Motor neuron (in vitro differentiated cells): ENCODE results near the gene ELF1. TPM values are rescaled to one million over a fixed set of nuclear protein-coding genes. Genes with fewer than 3 reads are reported as not detected.
"Not testable (repeated sequence)": the region's sequence is repeated elsewhere in the genome, so short reads cannot be mapped to it uniquely, and the experiment has no call there.

Experiments
- ATAC-seq, 8 experiments: fragments of 200-7000 bp; cut with Tn5 transposase; replicated peaks in 6 of 8; 2 replicates each; pipeline ENCODE4 v1.8.0; 2021; ENCODE audit warnings: mild to moderate bottlenecking in 8 of 8, moderate library complexity in 8 of 8
- H3K27ac ChIP-seq, 2 donors: fragments of 250-450 bp; sonication (Bioruptor Pico); 2 replicates each; pipeline ENCODE4 v1.9.0; 2021; ENCODE audit warnings: antibody characterized with exemption in 2 of 2, mild to moderate bottlenecking in 2 of 2, moderate library complexity in 1 of 2
- H3K4me1 ChIP-seq, 2 donors: fragments of 250-450 bp; sonication (Bioruptor Pico); replicated peaks in 1 of 2; 2 replicates each; pipeline ENCODE4 v1.6.1; 2021; ENCODE audit warnings: antibody characterized with exemption in 2 of 2, mild to moderate bottlenecking in 2 of 2, moderate library complexity in 1 of 2
- H3K4me3 ChIP-seq, 5 donors: fragments of 250-450 bp; sonication (Bioruptor Pico); 2 replicates each; pipeline ENCODE4 v1.9.0; 2021; ENCODE audit warnings: antibody characterized with exemption in 5 of 5, mild to moderate bottlenecking in 5 of 5, moderate library complexity in 4 of 5
- WGBS, 10 experiments: fragments of 450-650 bp; shearing (Covaris generic); methylation state at CpG; one replicate each; pipeline ENCODE4 v1.0.0; 2022; 5-methylcytosine and 5-hydroxymethylcytosine counted together
- in situ Hi-C, 9 experiments: fragments of 400-800 bp; cut with MboI; loops; one replicate each; pipeline ENCODE4 v1.15.0; 2021; ENCODE audit warnings: low sequenced_read_pairs in 9 of 9, low pct_unique_long_range_greater_than_20kb in 2 of 9; ENCODE audit not compliant: unreplicated experiment in 9 of 9
- total RNA-seq, 8 experiments: library from RNA; unstranded; fragments of 300-600 nt; gene quantifications; 2 replicates each; pipeline versions ENCODE4 v1.2.3 to v1.2.4, GENCODE V29; 2022

The ELF1 gene
- total RNA-seq, 8 experiments from 2014 or later: 5.9 to 48.0 (median 16.5) TPM

GRCh38 chr13:40981361-40981760 is 37.8 kb downstream of the ELF1 start:
- H3K4me3 ChIP-seq: no peak overlapping the region

GRCh38 chr13:40980461-40980860 is 38.7 kb downstream of the ELF1 start:
- in situ Hi-C loops: no loop called here
- H3K4me1 ChIP-seq: peaks cover 0 to 3% of the 10 kb centered on the region in 2 donors
- no peak overlapping the region for H3K27ac ChIP-seq
- H3K4me3 ChIP-seq: no peak overlapping the region
- ATAC-seq: peak in 1 of 8 experiments; percentile 22

More at GRCh38 chr13:40981361-40981760, 37.8 kb downstream of the ELF1 start:
- no peak for ATAC-seq
- in situ Hi-C loops: no loop called here
- peaks cover 0 to 3% of the 10 kb centered on the region in 2 donors for H3K4me1 ChIP-seq
- 73 to 100% (median 88%) methylated on average over 1 to 3 of the region's 3 CpGs for WGBS, 10 experiments
- no peak overlapping the region for H3K27ac ChIP-seq

- no peak overlapping the region for H3K27ac ChIP-seq
- ATAC-seq: no peak
- WGBS, 10 experiments: 96 to 100% (median 100%) methylated on average over 1 to 3 of the region's 3 CpGs
- peaks cover 0 to 3% of the 10 kb centered on the region in 2 donors for H3K4me1 ChIP-seq
- in situ Hi-C loops: no loop called here
- H3K4me3 ChIP-seq: no peak overlapping the region
Observed at GRCh38 chr13:40979232-40979631, 39.9 kb downstream of the ELF1 start.

GRCh38 chr13:40978109-40978508 is 41.0 kb downstream of the ELF1 start:
- in situ Hi-C loops, ATAC-seq, H3K4me1 ChIP-seq, H3K4me3 ChIP-seq, H3K27ac ChIP-seq: not testable (repeated sequence)
- 85 to 100% (median 96%) methylated on average over 2 to 6 of the region's 6 CpGs; no CpG with 5 or more reads in 1 of the 10 experiments for WGBS, 10 experiments

DNA sequence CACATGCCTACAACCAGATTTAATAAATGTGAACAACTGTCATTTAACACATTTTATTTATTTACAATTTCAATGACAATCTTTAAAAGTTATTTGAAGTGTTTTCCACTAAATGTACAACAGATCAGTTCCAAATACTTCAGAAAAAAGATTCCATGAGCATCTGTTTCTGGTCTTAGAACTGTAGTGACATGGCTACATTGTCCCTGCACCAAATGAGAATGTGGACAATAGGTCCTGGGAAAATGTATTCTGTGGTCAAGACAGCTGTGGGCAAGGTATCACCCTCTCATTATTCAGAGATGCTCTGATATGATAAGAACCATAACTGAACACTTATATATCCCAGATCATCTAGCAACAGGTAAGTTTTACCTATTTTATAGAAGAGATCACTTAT is 43.7 kb downstream of the ELF1 start:
- ATAC-seq: no peak
- Histone ChIP-seq H3K27ac (no peak overlapping the region), H3K4me1 (no peaks in the 10 kb centered on the region), H3K4me3 (no peak overlapping the region)
- in situ Hi-C loops: no loop called here

DNA sequence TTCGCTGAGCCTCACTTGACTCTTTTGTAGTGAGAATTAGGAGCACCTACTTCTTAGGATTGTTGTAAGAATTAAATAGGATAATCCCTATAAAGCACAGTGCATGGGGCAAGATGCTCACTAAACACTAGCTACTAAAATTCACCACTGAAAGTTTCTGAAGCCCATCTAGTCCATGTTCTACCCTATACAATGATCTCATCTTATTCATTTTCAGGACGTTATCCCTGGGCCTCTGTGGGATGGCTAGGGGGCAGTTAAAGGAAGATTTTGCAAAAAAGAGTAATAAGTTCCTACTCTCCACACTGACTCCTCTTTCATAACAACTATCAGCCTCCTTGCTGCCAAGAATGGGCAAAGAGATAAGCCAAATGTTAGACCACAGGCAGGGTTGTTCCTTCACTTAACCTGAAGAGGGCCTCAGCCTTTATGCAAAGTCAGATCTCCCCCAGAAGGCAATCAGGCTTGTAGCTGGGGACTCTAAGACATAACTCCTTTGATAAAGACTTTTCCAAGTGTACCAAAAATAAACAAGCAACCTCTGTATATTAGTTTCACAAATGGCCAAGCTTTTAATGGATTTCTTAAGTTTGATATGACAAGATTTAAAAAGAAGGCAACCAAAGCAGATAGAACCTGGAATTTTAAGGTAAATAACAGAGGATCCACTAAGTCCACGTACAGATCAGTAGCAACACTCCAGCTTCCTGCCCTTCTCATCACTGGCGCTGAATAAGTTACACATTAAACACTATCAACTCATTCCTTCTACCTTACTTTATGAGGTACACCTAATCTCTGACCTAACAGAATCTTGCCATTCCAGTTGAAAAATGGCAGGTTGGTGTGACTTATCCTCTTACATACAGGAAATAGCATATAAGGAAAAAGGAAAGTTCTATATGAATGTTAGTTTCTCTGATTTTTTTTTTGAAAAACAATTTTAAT is 44.4 kb downstream of the ELF1 start:
- Histone ChIP-seq H3K4me1 (no peaks in the 10 kb centered on the region), H3K27ac (no peak overlapping the region), H3K4me3 (no peak overlapping the region)
- 0 to 80% (median 60%) methylated on average over 1 to 4 of the region's 4 CpGs for WGBS, 10 experiments
- ATAC-seq: peak in 4 of 8 experiments; percentile 55 to 71 (median 64)
- in situ Hi-C loops: no loop called here

- Histone ChIP-seq H3K4me1 (no peaks in the 10 kb centered on the region), H3K27ac (no peak overlapping the region), H3K4me3 (no peak overlapping the region)
- WGBS, 10 experiments: 43 to 100% (median 83%) methylated on average over 1 of the region's 1 CpG; no CpG with 5 or more reads in 1 of the 10 experiments
- ATAC-seq: no peak
- in situ Hi-C loops: no loop called here
Observed at GRCh38 chr13:40973409-40973808, 45.7 kb downstream of the ELF1 start.

- no peak for ATAC-seq
- H3K27ac ChIP-seq: no peak overlapping the region
- no peaks in the 10 kb centered on the region for H3K4me1 ChIP-seq
- WGBS, 10 experiments: 80 to 100% (median 88%) methylated on average over 1 to 4 of the region's 4 CpGs; no CpG with 5 or more reads in 5 of the 10 experiments
- in situ Hi-C loops: no loop called here
- no peak overlapping the region for H3K4me3 ChIP-seq
Observed at GRCh38 chr13:40971321-40971720, 47.8 kb downstream of the ELF1 start.

DNA sequence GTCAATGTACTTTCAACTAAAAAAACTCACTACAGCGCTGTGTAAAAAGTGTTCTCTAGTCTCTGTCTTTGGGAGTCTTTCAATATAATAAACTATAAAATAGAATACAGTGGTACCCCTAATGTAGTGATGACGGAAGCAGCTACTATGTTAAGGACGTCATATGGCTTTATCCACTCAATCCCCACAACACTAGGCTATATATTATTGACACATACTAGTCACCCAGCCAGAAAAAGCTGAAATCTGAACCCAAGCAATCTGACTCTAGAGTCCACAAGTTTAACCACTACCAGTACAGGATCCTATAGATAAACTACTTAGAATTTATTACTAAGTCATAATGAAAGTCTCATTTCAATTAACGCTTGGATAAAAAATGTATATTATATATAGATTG is 48.3 kb downstream of the ELF1 start:
- 81 to 100% (median 95%) methylated on average over 1 to 4 of the region's 4 CpGs; no CpG with 5 or more reads in 2 of the 10 experiments for WGBS, 10 experiments
- no peak overlapping the region for H3K4me3 ChIP-seq
- ATAC-seq: no peak
- H3K27ac ChIP-seq: no peak overlapping the region
- H3K4me1 ChIP-seq: no peaks in the 10 kb centered on the region
- in situ Hi-C loops: no loop called here

- in situ Hi-C loops: no loop called here
- no peak overlapping the region for H3K4me3 ChIP-seq
- no peaks in the 10 kb centered on the region for H3K4me1 ChIP-seq
- H3K27ac ChIP-seq: no peak overlapping the region
- WGBS, 10 experiments: 60 to 100% (median 84%) methylated on average over 1 to 4 of the region's 4 CpGs; no CpG with 5 or more reads in 1 of the 10 experiments
- no peak for ATAC-seq
Observed at GRCh38 chr13:40969169-40969901, 49.8 kb downstream of the ELF1 start.

DNA sequence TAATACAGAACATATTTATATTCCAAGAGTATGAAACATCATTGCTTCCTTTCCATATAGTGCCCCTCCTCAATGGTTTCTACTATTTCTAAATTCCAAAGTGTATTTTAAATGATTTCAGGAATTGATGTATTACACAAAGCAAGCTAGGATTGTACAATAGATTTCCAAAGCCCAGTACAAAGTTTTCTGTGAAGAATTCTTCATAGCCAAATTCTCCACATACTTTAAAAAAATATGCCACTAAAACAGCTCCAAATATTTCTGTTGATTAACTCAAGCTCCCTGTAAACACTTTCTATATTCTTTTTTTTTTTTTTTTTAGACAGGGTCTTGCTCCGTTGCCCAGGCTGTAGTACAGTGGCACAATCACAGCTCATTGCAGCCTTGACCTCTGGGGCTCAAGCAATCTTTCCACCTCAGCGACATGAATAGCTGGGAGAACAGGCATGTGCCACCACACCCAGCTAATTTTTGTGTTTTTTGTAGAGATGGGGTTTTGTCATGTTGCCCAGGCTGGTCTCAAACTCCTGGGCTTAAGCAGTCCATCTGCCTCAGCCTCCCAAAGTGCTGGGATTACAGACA is 50.6 kb downstream of the ELF1 start:
- ATAC-seq: peak in 1 of 8 experiments; percentile 34
- 75 to 100% (median 89%) methylated on average over 1 to 2 of the region's 2 CpGs; no CpG with 5 or more reads in 5 of the 10 experiments for WGBS, 10 experiments
- Histone ChIP-seq H3K4me1 (no peaks in the 10 kb centered on the region), H3K27ac (no peak overlapping the region), H3K4me3 (no peak overlapping the region)
- in situ Hi-C loops: no loop called here

- Histone ChIP-seq H3K4me1 (no peaks in the 10 kb centered on the region), H3K4me3 (no peak overlapping the region), H3K27ac (no peak overlapping the region)
- in situ Hi-C loops: no loop called here
- WGBS, 10 experiments: 80 to 100% (median 94%) methylated on average over 1 to 3 of the region's 3 CpGs; no CpG with 5 or more reads in 2 of the 10 experiments
- ATAC-seq: no peak
Observed at GRCh38 chr13:40966298-40966697, 52.8 kb downstream of the ELF1 start.

- no peaks in the 10 kb centered on the region for H3K4me1 ChIP-seq
- no peak overlapping the region for H3K27ac ChIP-seq
- peak in 2 of 8 experiments; percentile 36 to 42 for ATAC-seq
- 100% methylated on average over 1 of the region's 1 CpG; no CpG with 5 or more reads in 4 of the 10 experiments for WGBS, 10 experiments
- no peak overlapping the region for H3K4me3 ChIP-seq
- in situ Hi-C loops: no loop called here
Observed at GRCh38 chr13:40963927-40964326, 55.2 kb downstream of the ELF1 start.
